NCI-H2029 (cell line): Measurements from ENCODE around the gene PALM.

Source experiments
- DNase-seq: peaks from one replicate; lab custom pipeline; 2025; lab: John Stamatoyannopoulos, UW

PALM gene

GRCh38 chr19:752652-753517, 44.1 kb downstream of the PALM start:
- DNase-seq = peak; percentile 16

DNA sequence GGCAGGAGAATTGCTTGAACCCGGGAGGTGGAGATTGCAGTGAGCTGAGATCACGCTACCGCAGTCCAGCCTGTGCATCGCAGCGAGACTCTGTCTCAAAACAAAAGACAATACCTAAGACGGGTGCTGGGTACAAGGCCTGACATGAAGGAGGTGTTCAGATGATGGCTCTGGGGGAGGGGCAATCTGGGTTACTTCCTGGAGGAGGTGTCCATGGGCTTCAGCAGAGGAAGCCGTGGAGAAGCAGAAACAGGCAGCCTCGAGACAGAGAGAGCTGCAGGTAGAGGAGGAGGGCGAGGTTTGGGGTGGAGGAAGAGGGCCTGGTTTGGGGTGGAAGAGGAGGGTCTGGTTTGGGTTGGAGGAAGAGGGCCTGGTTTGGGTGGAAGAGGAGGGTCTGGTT, 45.8 kb downstream of the PALM start:
- DNase-seq = no peak

DNA sequence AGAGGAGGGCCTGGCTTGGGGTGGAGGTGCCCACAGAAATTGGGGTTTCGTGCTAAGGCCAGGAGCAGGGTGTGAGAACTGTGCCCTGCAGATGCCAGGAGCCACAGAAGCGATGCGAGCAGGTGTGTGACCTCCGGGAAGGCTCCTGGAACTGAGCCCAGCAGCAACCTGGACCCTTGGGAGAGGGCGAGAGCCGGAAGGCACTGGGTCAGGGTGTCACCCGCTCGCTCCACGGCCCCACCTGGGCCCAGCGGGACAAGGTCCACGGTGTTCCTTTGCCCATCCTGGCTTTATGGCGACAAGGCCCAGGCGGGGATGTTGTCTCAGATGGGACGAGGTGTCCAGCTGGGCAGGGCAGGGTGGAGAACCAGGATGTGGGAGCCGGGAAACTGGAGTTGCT, 46.3 kb downstream of the PALM start:
- DNase-seq = no peak

DNA sequence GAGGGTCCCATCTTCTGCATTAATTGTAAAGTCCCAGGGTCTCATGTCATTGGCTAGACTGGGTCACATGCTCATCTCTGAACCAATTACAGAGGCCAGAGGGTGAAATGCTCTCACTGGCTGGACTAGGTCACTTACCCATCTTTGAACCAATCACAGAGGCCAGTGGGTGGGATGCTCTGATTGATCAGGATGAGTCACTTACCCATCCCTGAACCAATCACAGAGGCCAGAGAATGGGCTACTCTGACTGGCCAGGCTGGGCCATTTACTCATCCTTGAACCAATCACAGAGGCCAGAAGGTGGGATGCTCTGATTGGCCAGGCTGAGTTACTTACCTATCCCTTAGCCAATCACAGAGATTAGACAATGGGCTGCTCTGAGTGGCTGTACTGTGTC, 47.5 kb downstream of the PALM start:
- no peak for DNase-seq

DNA sequence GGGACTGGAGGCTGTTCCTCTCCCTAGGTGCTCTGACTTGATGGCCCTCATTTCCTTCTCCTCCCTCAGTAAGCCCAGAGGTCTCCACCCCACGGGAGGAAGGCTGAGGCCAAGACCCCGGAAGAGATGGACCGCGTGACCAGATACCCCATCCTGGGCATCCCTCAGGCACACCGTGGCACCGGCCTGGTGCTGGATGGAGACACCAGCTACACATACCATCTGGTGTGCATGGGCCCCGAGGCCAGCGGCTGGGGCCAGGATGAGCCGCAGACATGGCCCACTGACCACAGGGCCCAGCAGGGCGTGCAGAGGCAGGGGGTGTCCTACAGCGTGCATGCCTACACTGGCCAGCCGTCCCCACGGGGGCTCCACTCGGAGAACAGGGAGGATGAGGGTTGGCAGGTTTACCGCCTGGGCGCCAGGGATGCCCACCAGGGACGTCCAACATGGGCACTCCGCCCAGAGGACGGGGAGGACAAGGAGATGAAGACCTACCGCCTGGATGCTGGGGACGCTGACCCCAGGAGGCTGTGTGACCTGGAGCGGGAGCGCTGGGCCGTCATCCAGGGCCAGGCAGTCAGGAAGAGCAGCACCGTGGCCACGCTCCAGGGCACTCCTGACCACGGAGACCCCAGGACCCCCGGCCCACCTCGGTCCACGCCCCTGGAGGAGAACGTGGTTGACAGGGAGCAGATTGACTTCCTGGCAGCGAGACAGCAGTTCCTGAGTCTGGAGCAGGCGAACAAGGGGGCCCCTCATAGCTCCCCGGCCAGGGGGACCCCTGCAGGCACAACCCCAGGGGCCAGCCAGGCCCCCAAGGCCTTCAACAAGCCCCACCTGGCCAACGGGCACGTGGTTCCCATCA, 48.3 kb downstream of the PALM start:
- no peak for DNase-seq

- no peak for DNase-seq
Measured at GRCh38 chr19:757811-758668, 49.3 kb downstream of the PALM start.

GRCh38 chr19:763181-763580, 54.4 kb downstream of the PALM start:
- DNase-seq = no peak

DNA sequence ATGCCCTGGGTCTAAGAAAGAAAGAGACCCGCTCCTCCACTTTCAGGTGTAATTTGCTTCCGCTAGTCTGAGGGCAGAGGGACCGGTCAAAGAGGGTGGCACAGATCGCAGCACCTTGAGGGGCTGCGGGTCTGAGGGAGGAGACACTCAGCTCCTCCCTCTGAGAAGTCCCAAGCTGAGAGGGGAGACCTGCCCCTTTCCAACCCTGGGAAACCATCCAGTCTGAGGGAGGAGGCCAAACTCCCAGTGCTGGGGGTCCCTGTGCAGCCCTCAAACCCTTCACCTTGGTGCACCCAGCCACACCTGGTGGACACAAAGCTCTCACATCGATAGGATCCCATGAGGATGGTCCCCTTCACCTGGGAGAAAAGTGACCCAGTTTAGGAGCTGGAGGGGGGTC, 55.1 kb downstream of the PALM start:
- DNase-seq = no peak

- DNase-seq = no peak
Measured at GRCh38 chr19:764301-764700, 55.6 kb downstream of the PALM start.

DNA sequence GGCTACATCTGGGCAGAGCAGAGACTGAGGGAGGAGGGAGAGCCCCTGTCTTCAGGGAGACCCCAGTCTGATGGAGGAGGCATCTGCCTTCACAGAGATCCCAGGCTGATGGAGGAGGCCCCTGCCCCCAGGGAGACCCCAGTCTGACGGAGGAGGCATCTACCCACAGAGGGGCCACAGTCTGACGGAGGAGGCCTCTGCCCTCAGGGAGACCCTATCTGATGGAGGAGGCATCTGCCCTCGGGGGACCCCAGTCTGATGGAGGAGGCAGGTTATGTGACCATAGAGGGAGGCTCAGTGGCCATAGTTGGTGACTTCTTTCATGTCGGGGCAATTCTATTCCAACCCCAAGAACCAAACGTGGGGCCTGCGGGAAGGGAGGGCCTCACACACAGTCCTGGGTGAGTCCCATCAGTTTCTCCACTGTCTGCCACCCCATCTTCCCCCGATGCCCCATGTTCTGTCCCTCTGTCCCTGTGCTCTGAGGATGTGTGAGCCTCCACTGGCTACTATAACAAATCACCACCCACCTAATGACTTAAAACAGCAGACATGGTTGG, 56.5 kb downstream of the PALM start:
- no peak for DNase-seq

GRCh38 chr19:768424-768823, 59.7 kb downstream of the PALM start:
- no peak for DNase-seq

DNA sequence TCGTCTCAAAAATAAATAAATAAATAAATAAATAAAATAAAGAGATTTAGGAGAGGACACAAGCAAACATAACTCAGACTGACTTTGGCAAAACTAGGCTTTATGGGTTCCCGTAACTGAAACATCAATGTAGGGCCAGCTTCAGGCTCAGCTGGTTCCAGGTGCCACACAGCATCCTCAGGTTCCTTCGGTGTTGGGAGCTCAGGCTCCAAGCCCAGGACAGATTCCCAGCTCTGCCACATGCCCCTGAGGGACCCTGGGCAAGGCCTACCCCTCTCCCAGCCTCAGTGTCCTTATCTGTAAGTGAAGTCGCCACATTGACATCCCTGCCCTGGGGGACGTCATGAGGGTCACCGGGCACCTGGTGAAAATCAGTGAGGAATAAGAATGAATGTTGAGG, 60.9 kb downstream of the PALM start:
- DNase-seq = no peak

GRCh38 chr19:771332-771785, 62.6 kb downstream of the PALM start:
- peak; percentile 16 for DNase-seq

DNA sequence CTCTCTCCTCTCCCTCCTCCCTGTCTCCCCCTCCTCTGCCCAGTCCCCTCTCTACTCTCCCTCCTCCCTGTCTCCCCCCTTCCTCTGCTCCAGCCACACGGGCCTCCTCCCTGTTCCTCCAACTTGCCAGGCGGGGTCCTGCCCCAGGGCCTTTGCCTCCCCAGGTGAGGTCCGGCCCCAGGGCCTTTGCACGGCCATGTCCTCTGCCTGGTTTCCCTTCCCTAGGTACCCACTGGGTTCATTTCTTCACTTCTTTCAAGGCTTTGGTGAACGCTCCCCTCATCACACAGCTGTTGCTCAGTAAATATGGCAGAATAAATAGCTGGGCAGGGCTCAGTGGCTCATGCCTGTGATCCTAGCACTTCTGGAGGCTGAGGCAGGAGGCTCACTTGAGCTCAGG, 63.3 kb downstream of the PALM start:
- no peak for DNase-seq

- no peak for DNase-seq
Measured at GRCh38 chr19:772730-773436, 64.1 kb downstream of the PALM start.

- no peak for DNase-seq
Measured at GRCh38 chr19:776549-776948, 67.8 kb downstream of the PALM start.

DNA sequence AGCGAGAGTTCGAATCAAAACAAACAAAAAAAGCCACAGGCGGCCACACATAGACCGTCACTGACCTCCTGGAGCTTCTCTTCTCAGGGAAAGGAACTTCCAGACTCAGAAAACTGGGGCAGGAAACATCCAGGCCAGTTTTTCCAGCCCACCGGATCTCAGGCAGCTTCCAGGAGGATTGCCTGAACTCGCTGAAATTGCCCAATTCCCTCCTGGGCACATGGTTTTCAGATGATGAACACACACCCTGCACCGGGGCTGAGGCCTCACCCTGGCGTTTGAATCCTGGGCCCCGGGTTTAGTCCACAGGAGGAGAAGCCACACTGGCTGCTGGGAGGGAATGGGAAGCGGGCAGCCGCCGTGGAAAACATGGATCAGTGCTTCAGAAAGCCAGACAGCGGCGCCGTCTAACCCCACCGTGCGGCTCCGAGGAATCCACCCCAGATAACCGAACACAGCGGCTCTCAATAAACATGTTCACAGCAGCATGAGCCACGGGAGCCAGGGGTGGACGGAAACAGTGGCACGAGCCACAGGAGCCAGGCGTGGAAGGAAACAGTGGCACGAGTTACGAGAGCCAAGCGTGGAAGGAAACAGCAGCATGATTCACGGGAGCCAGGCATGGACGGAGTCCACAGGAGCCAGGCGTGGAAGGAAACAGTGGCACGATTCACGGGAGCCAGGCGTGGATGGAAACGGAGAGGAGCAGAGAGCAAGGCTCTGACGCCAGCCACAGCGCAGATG, 70.3 kb downstream of the PALM start:
- no peak for DNase-seq

- no peak for DNase-seq
Measured at GRCh38 chr19:780935-781334, 72.2 kb downstream of the PALM start.

- DNase-seq = no peak
Measured at GRCh38 chr19:781800-782184, 73.1 kb downstream of the PALM start.

GRCh38 chr19:782185-782877, 73.6 kb downstream of the PALM start:
- no peak for DNase-seq
